Measurements from ENCODE around the gene C4BPB. TPM values are rescaled to one million over a fixed set of nuclear protein-coding genes. Genes with fewer than 3 reads are reported as not detected.

Gene C4BPB
- total RNA-seq, 1 donor from 2014 or later, result 6.6 TPM

GRCh38 chr1:207072233-207072632, 16.4 kb upstream of the C4BPB start:
- TF ChIP-seq CTCF (IDR thresholded peaks at IDR 0.05; ENCODE audit: unreplicated experiment), result no peak
- Mint-ChIP-seq H3K4me3 (ENCODE audit: unreplicated experiment) (no peak overlapping the region), H3K4me1 (ENCODE audit: unreplicated experiment) (peaks cover 12% of the 10 kb centered on the region), H3K9me3 (ENCODE audit: unreplicated experiment) (no peaks in the 10 kb centered on the region), H3K27ac (ENCODE audit: unreplicated experiment) (no peak overlapping the region), H3K36me3 (ENCODE audit: low read depth, unreplicated experiment) (peaks cover 13% of the 10 kb centered on the region), H3K27me3 (ENCODE audit: unreplicated experiment) (peaks cover 5% of the 10 kb centered on the region)
- DNase-seq (ENCODE audit: low spot score), result no peak

GRCh38 chr1:207073906-207074820, 14.5 kb upstream of the C4BPB start:
- H3K27me3 Mint-ChIP-seq (ENCODE audit: unreplicated experiment), result peaks cover under 1% of the 10 kb centered on the region
- H3K27ac Mint-ChIP-seq (ENCODE audit: unreplicated experiment), result no peak overlapping the region
- no peak overlapping the region for H3K4me3 Mint-ChIP-seq (ENCODE audit: unreplicated experiment)
- no peak for TF ChIP-seq CTCF (IDR thresholded peaks at IDR 0.05; ENCODE audit: unreplicated experiment)
- DNase-seq (ENCODE audit: low spot score), result no peak
- H3K4me1 Mint-ChIP-seq (ENCODE audit: unreplicated experiment), result peaks cover 10% of the 10 kb centered on the region
- peaks cover 9% of the 10 kb centered on the region for H3K36me3 Mint-ChIP-seq (ENCODE audit: low read depth, unreplicated experiment)
- no peaks in the 10 kb centered on the region for H3K9me3 Mint-ChIP-seq (ENCODE audit: unreplicated experiment)

GRCh38 chr1:207076181-207076955, 12.3 kb upstream of the C4BPB start:
- H3K36me3 Mint-ChIP-seq (ENCODE audit: low read depth, unreplicated experiment), result no peaks in the 10 kb centered on the region
- H3K4me1 Mint-ChIP-seq (ENCODE audit: unreplicated experiment), result no peaks in the 10 kb centered on the region
- DNase-seq (ENCODE audit: low spot score), result no peak
- H3K9me3 Mint-ChIP-seq (ENCODE audit: unreplicated experiment), result no peaks in the 10 kb centered on the region
- no peak for TF ChIP-seq CTCF (IDR thresholded peaks at IDR 0.05; ENCODE audit: unreplicated experiment)
- no peak overlapping the region for H3K27ac Mint-ChIP-seq (ENCODE audit: unreplicated experiment)
- H3K27me3 Mint-ChIP-seq (ENCODE audit: unreplicated experiment), result no peaks in the 10 kb centered on the region
- H3K4me3 Mint-ChIP-seq (ENCODE audit: unreplicated experiment), result no peak overlapping the region

- no peak overlapping the region for H3K27ac Mint-ChIP-seq (ENCODE audit: unreplicated experiment)
- TF ChIP-seq CTCF (IDR thresholded peaks at IDR 0.05; ENCODE audit: unreplicated experiment), result no peak
- no peaks in the 10 kb centered on the region for H3K4me1 Mint-ChIP-seq (ENCODE audit: unreplicated experiment)
- no peaks in the 10 kb centered on the region for H3K27me3 Mint-ChIP-seq (ENCODE audit: unreplicated experiment)
- H3K36me3 Mint-ChIP-seq (ENCODE audit: low read depth, unreplicated experiment), result no peaks in the 10 kb centered on the region
- no peak overlapping the region for H3K4me3 Mint-ChIP-seq (ENCODE audit: unreplicated experiment)
- H3K9me3 Mint-ChIP-seq (ENCODE audit: unreplicated experiment), result no peaks in the 10 kb centered on the region
- DNase-seq (ENCODE audit: low spot score), result no peak
Measured at GRCh38 chr1:207077012-207077411, 11.6 kb upstream of the C4BPB start.
